H1 (cell line): ENCODE measurements around the gene RSF1. TPM values are rescaled to one million over a fixed set of nuclear protein-coding genes. Genes with fewer than 3 reads are reported as not detected.

Source experiments
- EP300 ChIP-seq, 2 experiments: IDR thresholded peaks; 1 replicate in 1 of 2; 2 replicates in 1 of 2; pipeline ENCODE4 v1.6.1; 2011 to 2012; ENCODE audit warnings: low read depth in 2 of 2, low read length in 2 of 2, mild to moderate bottlenecking in 2 of 2, borderline replicate concordance in 1 of 2, inconsistent platforms in 1 of 2, moderate library complexity in 1 of 2
- GABPA ChIP-seq: IDR thresholded peaks from 2 replicates; pipeline ENCODE4 v1.6.1; 2011; ENCODE audit warnings: mild to moderate bottlenecking, low read length, moderate library complexity, borderline replicate concordance; ENCODE audit not compliant: insufficient read depth
- HDAC2 ChIP-seq, 2 experiments: fragments of 300-600 bp in 1 of 2; sonication (generic) in 1 of 2; IDR thresholded peaks; 2 replicates each; pipeline ENCODE4 v1.6.1; 2011 to 2012; ENCODE audit warnings: low read depth in 2 of 2, low read length in 2 of 2, mild to moderate bottlenecking in 2 of 2, moderate library complexity in 2 of 2, borderline replicate concordance in 1 of 2, inconsistent platforms in 1 of 2
- KDM1A ChIP-seq: fragments of 200-600, 300-600 bp; sonication (generic); IDR thresholded peaks from 2 replicates; pipeline ENCODE4 v1.7.1; 2016; ENCODE audit warnings: mild to moderate bottlenecking, low read length, borderline replicate concordance
- RXRA ChIP-seq: IDR thresholded peaks from 2 replicates; pipeline ENCODE4 v1.6.1; 2011; ENCODE audit warnings: low read depth, mild to moderate bottlenecking, low read length, moderate library complexity; ENCODE audit not compliant: insufficient read depth
- TCF12 ChIP-seq: IDR thresholded peaks from 2 replicates; pipeline ENCODE4 v1.6.1; 2011; ENCODE audit warnings: low read depth, mild to moderate bottlenecking, low read length
- YY1 ChIP-seq: IDR thresholded peaks from 2 replicates; pipeline ENCODE4 v1.6.1; 2011; ENCODE audit warnings: low read depth, mild to moderate bottlenecking, low read length
- polyA plus RNA-seq, 7 experiments: library from polyadenylated mRNA; depleted of rRNA in 3 of 7; stranded (reverse) in 5 of 7; unstranded in 2 of 7; fragments of >200 nt in 5 of 7; fragments of 200-250 nt in 2 of 7; gene quantifications; 1 replicate in 5 of 7; 2 replicates in 1 of 7; 4 replicates in 1 of 7; pipeline versions ENCODE4 v1.2.1 to v1.2.3, GENCODE V29; 2011 to 2013; ENCODE audit warnings: missing spikeins in 2 of 7, mixed read lengths in 2 of 7
- total RNA-seq: library from RNA; stranded (reverse); fragmentation: NEBNext Ultra II Directional; extraction: Animal tissue kit (Norgen Biotek cat#: 25700); gene quantifications from 2 replicates; pipeline ENCODE4 v1.2.1, GENCODE V29; 2021
- TF ChIP-seq, protein P1 (sequence below): fragments of 300-600 bp; sonication (generic); IDR thresholded peaks from 2 replicates; pipeline ENCODE4 v1.7.1; 2012; ENCODE audit warnings: low read length, moderate library complexity, mild to moderate bottlenecking, inconsistent platforms; ENCODE audit not compliant: insufficient replicate concordance

The RSF1 gene
- total and polyA plus RNA-seq, 2 of the 8 experiments (the other 6 are each of a cell fraction or from before 2014, with no cell fraction given): 17.8 to 87.9 TPM

DNA sequence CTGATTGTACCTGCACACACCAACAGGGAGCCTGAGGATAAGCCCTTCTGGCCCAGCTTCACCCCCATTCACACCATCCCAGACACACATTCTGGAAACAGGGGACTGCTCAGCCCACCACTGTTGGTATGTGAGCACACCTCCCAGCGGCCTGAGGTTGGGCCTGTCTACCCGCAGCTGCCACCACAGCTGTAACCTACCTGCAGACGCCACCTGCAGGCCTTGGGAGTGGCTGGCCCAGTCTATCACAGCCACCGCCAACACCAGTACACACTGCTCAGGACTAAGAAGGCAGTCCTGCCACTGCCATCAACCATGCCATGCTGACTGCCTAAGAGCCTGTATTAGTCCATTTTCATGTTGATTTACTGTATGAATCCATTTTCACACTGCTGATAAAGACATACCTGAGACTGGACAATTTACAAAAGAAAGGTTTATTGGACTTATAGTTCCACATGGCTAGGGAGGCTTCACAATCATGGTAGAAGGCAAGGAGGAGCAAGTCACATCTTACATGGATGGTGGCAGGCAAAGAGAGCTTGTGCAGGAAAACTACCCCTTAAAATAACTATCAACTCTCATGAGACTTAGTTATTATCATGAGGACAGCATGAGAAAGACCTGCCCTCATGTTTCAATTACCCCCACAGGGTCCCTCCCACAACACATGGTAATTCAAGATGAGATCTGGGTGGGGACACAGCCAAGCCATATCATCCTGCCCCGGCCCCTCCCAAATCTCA is 30.6 kb downstream of the RSF1 start (continued):
- TF ChIP-seq HDAC2 (IDR thresholded peaks at IDR 0.05; ENCODE audit: borderline replicate concordance in 1 of 2, low read depth in 2 of 2, low read length in 2 of 2) (no peak), KDM1A (no peak), YY1 (no peak), EP300 (IDR thresholded peaks at IDR 0.05; ENCODE audit: borderline replicate concordance in 1 of 2, low read depth in 2 of 2, low read length in 2 of 2) (no peak), GABPA (no peak), TCF12 (no peak), RXRA (no peak)
- TF ChIP-seq, protein P1, sequence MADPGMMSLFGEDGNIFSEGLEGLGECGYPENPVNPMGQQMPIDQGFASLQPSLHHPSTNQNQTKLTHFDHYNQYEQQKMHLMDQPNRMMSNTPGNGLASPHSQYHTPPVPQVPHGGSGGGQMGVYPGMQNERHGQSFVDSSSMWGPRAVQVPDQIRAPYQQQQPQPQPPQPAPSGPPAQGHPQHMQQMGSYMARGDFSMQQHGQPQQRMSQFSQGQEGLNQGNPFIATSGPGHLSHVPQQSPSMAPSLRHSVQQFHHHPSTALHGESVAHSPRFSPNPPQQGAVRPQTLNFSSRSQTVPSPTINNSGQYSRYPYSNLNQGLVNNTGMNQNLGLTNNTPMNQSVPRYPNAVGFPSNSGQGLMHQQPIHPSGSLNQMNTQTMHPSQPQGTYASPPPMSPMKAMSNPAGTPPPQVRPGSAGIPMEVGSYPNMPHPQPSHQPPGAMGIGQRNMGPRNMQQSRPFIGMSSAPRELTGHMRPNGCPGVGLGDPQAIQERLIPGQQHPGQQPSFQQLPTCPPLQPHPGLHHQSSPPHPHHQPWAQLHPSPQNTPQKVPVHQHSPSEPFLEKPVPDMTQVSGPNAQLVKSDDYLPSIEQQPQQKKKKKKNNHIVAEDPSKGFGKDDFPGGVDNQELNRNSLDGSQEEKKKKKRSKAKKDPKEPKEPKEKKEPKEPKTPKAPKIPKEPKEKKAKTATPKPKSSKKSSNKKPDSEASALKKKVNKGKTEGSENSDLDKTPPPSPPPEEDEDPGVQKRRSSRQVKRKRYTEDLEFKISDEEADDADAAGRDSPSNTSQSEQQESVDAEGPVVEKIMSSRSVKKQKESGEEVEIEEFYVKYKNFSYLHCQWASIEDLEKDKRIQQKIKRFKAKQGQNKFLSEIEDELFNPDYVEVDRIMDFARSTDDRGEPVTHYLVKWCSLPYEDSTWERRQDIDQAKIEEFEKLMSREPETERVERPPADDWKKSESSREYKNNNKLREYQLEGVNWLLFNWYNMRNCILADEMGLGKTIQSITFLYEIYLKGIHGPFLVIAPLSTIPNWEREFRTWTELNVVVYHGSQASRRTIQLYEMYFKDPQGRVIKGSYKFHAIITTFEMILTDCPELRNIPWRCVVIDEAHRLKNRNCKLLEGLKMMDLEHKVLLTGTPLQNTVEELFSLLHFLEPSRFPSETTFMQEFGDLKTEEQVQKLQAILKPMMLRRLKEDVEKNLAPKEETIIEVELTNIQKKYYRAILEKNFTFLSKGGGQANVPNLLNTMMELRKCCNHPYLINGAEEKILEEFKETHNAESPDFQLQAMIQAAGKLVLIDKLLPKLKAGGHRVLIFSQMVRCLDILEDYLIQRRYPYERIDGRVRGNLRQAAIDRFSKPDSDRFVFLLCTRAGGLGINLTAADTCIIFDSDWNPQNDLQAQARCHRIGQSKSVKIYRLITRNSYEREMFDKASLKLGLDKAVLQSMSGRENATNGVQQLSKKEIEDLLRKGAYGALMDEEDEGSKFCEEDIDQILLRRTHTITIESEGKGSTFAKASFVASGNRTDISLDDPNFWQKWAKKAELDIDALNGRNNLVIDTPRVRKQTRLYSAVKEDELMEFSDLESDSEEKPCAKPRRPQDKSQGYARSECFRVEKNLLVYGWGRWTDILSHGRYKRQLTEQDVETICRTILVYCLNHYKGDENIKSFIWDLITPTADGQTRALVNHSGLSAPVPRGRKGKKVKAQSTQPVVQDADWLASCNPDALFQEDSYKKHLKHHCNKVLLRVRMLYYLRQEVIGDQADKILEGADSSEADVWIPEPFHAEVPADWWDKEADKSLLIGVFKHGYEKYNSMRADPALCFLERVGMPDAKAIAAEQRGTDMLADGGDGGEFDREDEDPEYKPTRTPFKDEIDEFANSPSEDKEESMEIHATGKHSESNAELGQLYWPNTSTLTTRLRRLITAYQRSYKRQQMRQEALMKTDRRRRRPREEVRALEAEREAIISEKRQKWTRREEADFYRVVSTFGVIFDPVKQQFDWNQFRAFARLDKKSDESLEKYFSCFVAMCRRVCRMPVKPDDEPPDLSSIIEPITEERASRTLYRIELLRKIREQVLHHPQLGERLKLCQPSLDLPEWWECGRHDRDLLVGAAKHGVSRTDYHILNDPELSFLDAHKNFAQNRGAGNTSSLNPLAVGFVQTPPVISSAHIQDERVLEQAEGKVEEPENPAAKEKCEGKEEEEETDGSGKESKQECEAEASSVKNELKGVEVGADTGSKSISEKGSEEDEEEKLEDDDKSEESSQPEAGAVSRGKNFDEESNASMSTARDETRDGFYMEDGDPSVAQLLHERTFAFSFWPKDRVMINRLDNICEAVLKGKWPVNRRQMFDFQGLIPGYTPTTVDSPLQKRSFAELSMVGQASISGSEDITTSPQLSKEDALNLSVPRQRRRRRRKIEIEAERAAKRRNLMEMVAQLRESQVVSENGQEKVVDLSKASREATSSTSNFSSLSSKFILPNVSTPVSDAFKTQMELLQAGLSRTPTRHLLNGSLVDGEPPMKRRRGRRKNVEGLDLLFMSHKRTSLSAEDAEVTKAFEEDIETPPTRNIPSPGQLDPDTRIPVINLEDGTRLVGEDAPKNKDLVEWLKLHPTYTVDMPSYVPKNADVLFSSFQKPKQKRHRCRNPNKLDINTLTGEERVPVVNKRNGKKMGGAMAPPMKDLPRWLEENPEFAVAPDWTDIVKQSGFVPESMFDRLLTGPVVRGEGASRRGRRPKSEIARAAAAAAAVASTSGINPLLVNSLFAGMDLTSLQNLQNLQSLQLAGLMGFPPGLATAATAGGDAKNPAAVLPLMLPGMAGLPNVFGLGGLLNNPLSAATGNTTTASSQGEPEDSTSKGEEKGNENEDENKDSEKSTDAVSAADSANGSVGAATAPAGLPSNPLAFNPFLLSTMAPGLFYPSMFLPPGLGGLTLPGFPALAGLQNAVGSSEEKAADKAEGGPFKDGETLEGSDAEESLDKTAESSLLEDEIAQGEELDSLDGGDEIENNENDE: no peak
